Measurements from ENCODE around the gene COL1A1.

The COL1A1 gene

DNA sequence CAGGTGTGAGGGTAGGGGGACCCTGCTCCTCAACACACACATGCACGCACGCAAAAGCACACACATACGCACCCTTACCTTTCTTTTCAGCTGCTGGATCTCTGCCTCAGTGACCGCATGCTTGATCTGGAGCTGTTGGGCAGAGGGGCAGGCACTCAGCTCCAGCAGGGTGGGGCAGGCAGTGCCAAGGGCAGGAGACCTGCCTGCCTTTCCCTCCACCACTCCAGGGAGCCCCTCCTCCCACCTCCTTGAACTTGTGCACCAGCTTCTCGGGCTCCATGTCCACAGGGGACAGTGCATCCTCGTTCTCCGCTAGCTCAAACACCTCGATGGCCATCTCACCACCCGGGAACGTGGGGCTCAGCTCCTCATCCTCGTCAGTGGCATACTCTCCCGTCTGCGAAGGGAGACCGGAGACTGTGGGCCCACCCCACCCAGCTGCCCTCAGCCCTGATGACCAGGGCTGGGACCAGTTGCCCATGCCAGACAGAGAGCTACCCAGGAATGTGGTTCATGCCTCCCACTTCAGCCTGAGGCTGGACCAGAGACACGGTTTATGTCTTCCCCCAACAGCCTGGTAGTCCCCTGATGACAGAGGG lies 62.1 kb downstream of the COL1A1 start:
- no peak for DNase-seq

DNA sequence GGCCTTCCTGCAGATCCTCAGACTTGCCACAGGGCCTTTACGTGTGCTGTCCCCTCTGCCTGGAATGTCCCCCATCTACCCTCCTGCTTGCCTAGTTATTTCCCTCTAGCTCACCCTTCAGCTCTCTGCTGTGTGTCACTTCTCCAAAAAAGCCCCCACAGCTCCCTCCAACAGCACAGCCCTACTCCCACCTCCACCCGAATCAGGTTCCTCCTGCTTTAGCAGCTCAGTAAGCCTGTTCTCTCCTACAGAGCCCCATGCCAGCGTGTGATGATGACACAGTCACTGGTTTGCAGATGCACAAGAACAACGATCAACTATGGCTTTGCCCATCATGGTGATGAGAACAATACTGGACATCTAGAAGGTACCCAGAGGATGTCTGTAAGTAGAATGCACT lies 64.4 kb downstream of the COL1A1 start:
- DNase-seq: no peak

DNA sequence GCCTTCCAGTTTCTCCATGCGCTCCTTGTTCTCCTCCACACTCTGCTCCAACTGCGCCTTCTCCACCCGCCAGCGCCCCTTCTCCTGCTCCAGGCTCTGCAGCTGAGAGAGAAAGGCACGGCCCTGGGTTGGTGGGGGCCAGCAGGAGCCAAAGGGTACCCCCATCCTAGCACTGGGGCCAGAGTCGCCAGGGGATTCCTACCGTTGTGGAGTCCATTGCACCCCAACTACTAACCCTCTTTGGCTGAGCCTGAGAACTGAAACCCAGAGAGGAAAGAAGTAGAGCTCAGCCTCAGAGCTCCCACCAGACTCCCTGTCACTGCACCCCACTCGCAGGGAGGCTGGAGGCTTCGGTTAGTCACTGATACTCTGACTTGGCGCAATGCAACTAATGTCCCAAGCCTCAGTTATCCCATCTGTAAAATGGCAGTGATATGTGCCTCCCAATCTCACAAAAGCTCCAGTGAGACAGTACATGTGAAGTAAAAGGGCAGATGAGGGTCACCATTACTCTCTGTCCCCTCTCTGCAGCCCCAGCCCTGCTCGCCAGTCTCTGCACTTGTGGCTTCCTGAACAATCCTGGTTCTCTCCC lies 65.2 kb downstream of the COL1A1 start:
- no peak for DNase-seq

DNA sequence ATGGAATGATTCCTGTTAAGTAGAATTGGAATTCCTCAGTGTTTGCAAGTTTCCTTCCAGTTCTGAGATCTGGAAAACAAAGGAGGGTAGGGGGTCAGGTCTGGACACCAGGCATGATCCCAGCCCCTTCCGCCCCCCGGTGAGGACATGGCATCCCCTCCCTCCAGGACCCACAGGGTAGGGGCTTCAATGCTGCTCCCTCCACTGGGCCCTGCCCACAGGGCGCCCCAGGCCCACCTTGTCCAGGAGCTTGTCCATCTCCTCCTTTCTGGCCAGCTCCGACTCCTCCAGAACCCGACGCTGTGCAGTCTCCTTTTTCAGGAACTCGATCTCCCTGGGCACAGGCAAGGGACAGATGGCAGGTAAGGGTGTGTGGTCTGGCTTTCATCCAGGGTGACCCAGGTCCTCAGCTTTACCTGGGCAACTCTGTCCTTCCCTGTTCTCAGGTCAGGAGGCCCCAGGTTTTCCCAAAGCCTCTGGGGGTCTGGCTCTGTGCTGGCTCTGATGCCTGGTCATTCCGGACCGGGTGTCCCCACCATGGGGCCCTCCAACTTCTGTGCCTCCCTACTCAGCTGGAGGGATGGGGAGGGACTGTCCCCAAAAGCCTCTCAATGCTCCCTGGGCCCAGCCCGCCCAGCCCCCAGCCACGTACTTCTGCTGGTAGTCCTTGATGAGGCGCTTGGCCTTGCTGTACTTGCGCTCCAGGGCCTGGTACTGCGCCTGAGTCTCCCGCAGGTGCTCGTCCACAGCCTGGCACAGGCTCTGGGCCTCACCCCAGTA lies 65.9 kb downstream of the COL1A1 start:
- no peak for DNase-seq

DNA sequence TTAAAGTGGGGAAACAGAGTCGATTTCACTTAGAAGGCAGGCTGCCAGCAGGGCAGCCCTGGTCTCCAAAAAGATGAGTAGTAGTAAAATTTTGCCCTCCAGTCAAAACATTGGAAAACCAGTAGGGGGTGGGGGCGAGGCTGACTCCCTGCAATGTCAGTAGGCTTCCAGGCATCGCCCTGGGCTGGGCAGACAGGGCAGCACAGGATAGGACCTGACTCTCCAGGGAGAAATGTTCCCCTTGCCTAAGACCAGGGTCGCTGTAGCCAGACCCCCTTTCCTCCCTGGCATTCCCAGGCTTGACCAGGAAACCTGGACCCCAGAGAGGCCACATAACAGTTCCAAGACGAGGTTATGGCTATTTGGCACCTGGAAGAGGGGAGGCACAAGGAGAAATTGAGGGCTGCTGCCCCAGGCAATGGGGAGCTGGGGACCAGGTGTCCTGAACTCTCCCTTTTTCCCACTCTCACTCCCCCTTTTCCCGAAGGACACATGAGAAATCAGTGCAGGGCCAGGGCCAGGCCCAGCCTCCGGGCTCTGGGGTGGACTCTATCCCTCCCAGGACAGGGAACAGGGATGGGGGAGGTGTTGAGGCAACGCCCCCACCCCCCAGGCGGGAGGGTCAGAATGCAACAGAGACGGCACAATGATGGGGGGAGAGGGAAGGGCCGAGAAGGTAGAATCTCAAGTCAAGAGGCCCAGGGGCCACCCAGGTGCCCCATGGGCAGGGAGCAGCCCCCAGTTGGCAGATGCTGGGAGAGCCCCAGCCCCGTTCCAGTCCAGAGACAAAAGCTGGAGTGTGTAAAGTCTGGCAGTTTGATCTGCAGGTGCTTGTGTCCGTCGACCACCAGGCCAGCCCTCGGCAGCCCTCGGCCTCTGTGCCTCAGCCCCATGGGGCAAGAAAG lies 67.0 kb downstream of the COL1A1 start:
- no peak for DNase-seq

DNA sequence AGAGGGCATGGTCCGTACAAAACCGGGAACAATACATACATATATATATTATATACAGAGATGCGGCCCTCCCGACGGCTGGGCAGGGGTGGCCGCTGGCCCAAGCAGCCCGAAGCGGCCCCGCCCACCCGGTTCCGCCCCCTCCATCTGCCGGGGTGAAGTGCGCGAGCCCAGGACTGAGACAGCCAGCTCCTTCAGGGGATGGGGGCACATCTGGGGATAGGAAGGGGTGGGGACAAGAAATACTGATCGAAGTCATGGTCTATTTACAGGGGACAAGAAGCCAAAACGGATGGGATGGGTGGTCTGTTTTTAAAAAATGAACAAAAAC lies 67.7 kb downstream of the COL1A1 start:
- no peak for DNase-seq
